Activated CD8-positive, alpha-beta memory T cell treated with anti-CD3 and anti-CD28 coated beads, Interleukin-2, amount 50 U/mL, for 1 hour (primary cell): ENCODE data around the gene WASF3.
"Not testable (repeated sequence)": the region's sequence is repeated elsewhere in the genome, so short reads cannot be mapped to it uniquely, and the experiment has no call there.

ENCODE experiments used
- DNase-seq: peaks from one replicate; pipeline ENCODE4 v3.0.0-alpha.2; 2020; ENCODE audit errors: extremely low read depth

Gene WASF3

DNA sequence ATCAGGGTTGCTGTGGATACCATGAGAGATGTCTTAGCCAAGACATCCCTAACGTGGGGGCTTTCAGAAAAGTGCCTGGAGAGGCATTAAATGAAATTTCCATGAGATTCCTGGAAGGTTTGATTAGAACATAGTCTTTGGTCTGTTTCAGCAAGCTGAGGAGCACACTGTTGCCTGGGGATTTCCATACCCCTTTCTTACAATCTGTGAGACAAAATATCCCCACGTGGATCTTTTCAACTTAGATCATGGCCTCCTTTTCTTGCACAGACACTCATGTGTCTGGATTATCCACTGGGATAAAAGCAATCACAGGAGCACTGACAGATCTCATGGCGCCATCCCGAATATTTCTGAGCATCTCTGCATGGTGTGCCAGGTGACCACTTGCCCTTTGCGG, 161.4 kb downstream of the WASF3 start:
- DNase-seq: no peak

DNA sequence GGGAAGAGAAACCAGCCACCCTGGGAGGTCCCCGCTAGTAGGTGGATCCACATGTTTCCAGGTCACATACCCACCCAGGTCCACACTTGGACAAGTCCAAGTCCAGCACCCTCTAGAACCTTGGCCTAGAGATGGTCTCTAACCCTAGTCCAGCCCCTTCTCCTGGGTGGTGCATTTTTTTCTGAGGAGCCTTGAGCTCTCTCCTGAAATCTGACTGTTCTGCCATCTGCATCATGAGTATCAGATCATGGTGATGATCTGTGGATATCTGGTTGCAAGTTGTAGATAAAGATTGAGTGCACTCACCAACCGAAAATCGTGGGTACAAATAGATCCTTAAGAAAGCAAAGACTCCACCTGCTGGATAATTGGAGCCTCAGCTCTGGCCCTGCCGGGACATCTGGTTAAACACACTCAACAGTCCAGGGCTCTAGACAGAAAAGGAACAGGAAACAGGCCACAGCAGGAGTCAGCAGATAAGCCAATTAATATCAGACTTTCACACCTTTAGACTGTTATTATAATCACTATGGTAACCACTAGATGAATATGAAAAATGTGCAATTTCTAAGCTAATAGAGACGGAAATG, 162.0 kb downstream of the WASF3 start:
- no peak for DNase-seq

DNA sequence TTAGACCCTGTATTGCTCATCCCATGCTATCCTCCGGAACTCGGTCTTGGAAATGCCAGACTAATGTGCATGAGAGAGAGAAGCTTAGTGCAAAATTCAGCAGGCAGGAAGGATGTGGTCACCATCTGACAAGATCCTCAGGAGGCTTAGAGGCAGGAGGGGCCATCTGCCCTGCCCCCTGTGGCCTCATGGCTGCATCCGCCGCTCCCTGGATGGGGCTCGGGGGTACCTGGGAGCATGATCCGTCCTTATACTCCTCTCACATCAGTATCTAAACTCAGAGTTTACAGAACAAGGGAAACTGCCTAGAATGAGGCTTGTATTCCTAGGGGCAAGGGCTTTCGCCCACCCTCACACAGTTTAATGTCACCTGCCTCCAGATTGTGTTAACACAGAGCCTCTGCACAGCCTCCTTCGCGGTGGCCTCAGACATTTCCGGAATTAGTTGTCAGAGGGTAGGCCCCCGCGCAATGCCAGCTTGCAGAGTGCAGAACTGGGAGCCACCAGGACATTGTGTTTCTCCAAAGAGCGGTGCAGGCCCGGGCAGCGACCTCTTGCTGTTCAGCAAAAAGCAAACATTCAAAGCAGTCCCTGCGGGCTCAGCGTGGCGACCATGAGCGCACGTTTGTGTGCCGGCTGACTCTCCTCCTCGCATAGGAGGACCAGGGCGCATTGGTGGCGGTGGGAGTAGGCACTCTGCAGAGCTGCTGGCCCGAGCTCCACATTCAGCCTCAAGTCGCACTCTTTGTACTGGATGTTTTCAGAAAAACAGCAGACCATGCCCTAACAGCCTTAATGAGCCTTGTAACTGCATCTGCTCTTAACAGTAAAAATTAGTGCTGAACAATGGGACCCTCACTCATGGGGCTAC, 164.0 kb downstream of the WASF3 start:
- DNase-seq: no peak

DNA sequence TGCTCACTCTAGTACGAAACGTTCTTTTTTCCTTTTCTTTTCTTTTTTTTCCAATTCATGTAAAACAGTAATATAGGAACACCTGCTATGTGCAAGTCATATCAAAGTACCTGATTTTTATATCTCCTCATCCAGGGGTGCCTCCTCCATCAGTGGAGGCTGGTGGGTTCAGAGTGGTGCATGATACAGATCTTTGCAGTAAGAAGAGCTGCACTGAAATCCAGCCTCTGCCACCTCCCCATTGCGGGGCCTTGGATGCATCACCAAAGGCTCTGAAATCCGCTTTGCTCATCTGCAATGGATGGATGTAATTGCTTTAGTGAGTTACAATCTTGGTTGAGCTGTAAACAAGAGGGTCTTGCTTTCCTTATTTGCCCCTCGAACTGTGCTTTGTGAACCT, 164.8 kb downstream of the WASF3 start:
- no peak for DNase-seq

DNA sequence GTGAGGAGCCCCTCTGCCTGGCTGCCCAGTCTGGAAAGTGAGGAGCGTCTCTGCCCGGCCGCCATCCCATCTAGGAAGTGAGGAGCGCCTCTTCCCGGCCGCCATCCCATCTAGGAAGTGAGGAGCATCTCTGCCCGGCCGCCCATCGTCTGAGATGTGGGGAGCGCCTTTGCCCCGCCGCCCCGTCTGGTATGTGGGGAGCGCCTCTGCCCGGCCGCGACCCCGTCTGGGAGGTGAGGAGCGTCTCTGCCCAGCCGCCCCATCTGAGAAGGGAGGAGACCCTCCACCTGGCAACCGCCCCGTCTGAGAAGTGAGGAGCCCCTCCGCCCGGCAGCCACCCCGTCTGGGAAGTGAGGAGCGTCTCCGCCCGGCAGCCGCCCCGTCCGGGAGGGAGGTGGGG, 166.1 kb downstream of the WASF3 start:
- DNase-seq: not testable (repeated sequence)

DNA sequence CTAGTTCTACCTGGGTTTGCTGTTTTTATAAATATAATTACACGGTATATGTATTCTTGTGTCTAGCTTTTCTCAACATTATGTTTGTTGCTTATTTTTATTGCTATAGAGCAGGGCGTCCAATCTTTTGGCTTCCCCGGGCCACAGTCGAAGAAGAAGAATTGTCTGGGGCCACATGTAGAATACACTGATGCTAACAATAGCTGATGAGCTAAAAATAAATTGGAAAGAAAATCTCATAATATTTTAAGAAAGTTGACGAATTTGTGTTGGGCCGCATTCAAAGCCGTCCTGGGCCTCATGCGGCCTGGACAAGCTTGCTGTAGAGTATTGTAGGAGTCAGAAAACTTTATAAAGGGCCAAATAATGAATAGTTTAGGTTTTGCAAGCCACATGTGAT, 169.2 kb downstream of the WASF3 start:
- DNase-seq: no peak

DNA sequence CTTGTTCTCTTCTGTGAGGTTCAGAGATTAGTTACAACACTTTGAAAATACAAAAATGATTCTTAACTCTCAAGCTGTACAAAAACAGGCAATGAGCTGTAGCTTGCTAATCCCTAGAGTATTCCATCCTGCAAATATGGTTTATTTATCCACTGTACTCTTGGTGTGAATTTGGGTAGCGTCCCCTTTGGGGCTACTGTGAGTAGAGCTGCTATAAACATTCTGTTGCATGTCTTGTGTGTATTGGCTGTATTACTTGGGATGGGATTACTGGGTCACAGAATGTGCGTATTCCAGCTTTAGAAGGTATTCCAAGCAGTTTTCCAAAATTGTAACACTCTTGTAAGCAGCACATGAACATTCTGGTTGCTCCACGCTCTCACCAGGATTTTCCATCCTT, 169.6 kb downstream of the WASF3 start:
- DNase-seq: no peak

DNA sequence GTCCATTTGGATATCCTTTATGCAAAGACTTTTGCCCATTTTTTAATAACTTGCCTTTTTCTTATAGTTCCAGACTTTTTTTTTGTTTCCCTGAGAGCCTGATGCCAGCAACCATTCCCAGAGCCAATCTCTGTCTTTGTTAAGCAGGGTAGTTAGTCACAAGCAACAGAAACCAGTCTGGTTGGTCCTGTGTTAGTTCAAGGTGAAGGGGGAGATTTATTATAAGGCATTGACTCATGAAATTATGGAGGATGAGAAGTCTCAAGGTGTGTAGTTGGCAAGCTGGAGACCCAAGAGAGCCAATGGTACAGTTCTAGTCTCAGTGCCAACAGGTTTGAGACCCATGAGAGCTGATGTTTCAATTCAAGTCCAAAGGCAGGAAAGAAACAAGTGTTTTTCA, 170.2 kb downstream of the WASF3 start:
- no peak for DNase-seq

DNA sequence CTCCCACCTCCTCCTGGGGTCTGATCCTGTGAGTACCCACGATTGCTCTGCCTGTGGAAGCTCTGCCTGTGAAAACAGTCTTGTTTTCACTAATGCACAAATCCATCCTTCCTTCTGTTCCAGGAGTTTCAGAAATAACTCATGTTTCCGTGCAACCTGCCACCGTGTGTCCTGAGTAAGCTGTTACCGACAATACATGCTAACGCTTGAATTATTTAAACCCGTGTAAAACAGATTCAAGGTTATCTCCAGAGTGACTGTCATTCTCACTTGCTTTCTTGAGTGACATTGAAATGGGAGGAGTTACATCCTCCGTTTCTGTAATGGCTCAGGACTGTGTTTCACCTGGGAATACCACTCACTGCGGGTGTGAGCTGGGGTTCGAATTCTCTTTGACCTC, 178.2 kb downstream of the WASF3 start:
- DNase-seq: no peak
